ENCODE measurements around the gene RASL11A. TPM values are rescaled to one million over a fixed set of nuclear protein-coding genes. Genes with fewer than 3 reads are reported as not detected.

The RASL11A gene
- total RNA-seq, 1 experiment from 2014 or later: 3.8 TPM

DNA sequence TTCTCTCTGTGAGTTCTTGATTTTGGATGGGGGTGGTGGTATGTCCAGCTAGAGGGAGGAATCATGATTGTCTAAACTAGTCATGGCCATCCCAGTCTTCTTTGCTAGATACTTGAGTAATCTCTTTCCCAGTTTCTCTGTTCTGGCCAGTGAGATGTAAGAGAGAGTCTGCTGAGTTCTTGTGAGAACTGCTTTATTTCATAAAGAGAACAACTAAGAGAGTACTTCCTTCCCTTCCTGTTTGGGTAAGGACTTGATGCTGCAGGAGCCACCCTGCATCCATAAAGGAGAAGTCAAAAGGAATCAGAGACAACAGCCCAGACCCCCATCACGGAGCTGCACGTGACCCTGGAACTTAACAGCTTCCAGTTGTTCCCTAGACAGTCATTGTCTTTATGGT is 3.0 kb upstream of the RASL11A start:
- Histone ChIP-seq H3K36me3 (ENCODE audit: low read depth) (no peaks in the 10 kb centered on the region), H2AFZ (no peak overlapping the region), H3K27ac (no peak overlapping the region), H3K4me2 (no peak overlapping the region), H3K4me3 (no peak overlapping the region), H3F3A (ENCODE audit: insufficient read depth, low read depth) (peaks cover 29% of the 10 kb centered on the region; the same call in 1 of the 2 replicates), H4K20me1 (ENCODE audit: insufficient read depth) (no peaks in the 10 kb centered on the region), H3K79me2 (ENCODE audit: low read depth) (no peaks in the 10 kb centered on the region), H3K9me2 (ENCODE audit: insufficient read depth) (no peaks in the 10 kb centered on the region), H3K27me3 (ENCODE audit: insufficient read depth, low read depth) (no peaks in the 10 kb centered on the region), H3K4me1 (replicated peaks; ENCODE audit: insufficient read depth) (peaks cover 25% of the 10 kb centered on the region), H3K9me3 (ENCODE audit: insufficient read depth, low read depth) (no peaks in the 10 kb centered on the region)
- no peak for TF ChIP-seq EZH2 (IDR thresholded peaks at IDR 0.05; ENCODE audit: low read depth)
- TF ChIP-seq CTCF (conservative IDR thresholded peaks at IDR 0.05): no peak
- DNase-seq: no peak
- ChIA-PET POLR2A (ENCODE audit: unreplicated experiment) (no interaction called here), CTCF (no interaction called here)
- intact Hi-C loops (cut with micrococcal nuclease; ENCODE audit: unreplicated experiment): no loop called here
- BruUV-seq (replicated peaks): no TSS peak

GRCh38 chr13:27269114-27269665 is 1.4 kb upstream of the RASL11A start:
- Histone ChIP-seq H3K36me3 (ENCODE audit: low read depth) (no peaks in the 10 kb centered on the region), H3K4me2 (peak overlapping the region; percentile 99; the same call in 1 of the 2 replicates), H3K9me2 (ENCODE audit: insufficient read depth) (no peaks in the 10 kb centered on the region), H3K9me3 (ENCODE audit: insufficient read depth, low read depth) (no peaks in the 10 kb centered on the region), H3K27ac (no peak overlapping the region), H3K4me1 (replicated peaks; ENCODE audit: insufficient read depth) (peaks cover 32% of the 10 kb centered on the region), H3K27me3 (ENCODE audit: insufficient read depth, low read depth) (no peaks in the 10 kb centered on the region), H3K4me3 (no peak overlapping the region), H3K79me2 (ENCODE audit: low read depth) (no peaks in the 10 kb centered on the region), H2AFZ (no peak overlapping the region), H4K20me1 (ENCODE audit: insufficient read depth) (no peaks in the 10 kb centered on the region), H3F3A (ENCODE audit: insufficient read depth, low read depth) (peaks cover 16% of the 10 kb centered on the region; the same call in 1 of the 2 replicates)
- no TSS peak for BruUV-seq (replicated peaks)
- intact Hi-C loops (cut with micrococcal nuclease; ENCODE audit: unreplicated experiment): no loop called here
- TF ChIP-seq EZH2 (IDR thresholded peaks at IDR 0.05; ENCODE audit: low read depth) (no peak), CTCF (conservative IDR thresholded peaks at IDR 0.05) (no peak)
- POLR2A ChIA-PET (ENCODE audit: unreplicated experiment): no interaction called here
- CTCF ChIA-PET: no interaction called here
- DNase-seq: peak; percentile 15 to 82

DNA sequence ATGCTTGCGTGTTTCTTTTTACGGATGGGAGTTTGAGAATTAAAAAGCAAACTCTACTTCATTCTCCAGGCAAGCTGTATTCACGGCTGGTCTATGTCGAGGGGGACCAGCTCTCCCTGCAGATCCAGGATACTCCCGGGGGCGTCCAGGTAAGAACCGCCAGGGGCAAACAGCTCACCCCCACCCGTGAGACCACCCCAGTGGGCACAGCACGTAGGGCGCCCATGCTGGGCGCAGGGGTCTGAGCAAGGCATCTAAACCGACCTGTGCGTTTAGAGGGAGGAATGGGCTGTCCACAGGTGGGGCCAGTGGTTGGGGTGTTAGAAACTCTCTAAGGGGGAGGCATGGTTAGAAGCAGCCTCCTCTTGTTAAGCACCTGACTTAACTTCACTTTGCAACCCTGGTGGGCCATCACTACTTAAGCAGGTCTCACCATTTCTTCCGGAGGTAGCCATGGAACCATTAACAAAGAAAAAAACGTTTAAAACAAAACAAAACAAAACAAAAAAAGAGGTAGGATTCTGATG is 1.0 kb downstream of the RASL11A start:
- CTCF ChIA-PET: no interaction called here
- TSS peak; percentile 48 for BruUV-seq (replicated peaks)

More for the DNA sequence above, 1.0 kb downstream of the RASL11A start:
- Histone ChIP-seq H3K27ac (no peak overlapping the region), H3F3A (ENCODE audit: insufficient read depth, low read depth) (peaks cover 16% of the 10 kb centered on the region; the same call in 1 of the 2 replicates), H3K4me2 (peak overlapping the region; percentile 99), H3K36me3 (ENCODE audit: low read depth) (no peaks in the 10 kb centered on the region), H3K9me2 (ENCODE audit: insufficient read depth) (no peaks in the 10 kb centered on the region), H3K4me1 (replicated peaks; ENCODE audit: insufficient read depth) (peaks cover 32% of the 10 kb centered on the region), H3K27me3 (ENCODE audit: insufficient read depth, low read depth) (no peaks in the 10 kb centered on the region), H3K4me3 (peak overlapping the region; percentile 90), H4K20me1 (ENCODE audit: insufficient read depth) (no peaks in the 10 kb centered on the region), H3K79me2 (ENCODE audit: low read depth) (no peaks in the 10 kb centered on the region), H3K9me3 (ENCODE audit: insufficient read depth, low read depth) (no peaks in the 10 kb centered on the region), H2AFZ (peak overlapping the region; percentile 94)
- intact Hi-C loops (cut with micrococcal nuclease; ENCODE audit: unreplicated experiment): no loop called here
- DNase-seq: no peak
- no peak for TF ChIP-seq EZH2 (IDR thresholded peaks at IDR 0.05; ENCODE audit: low read depth)
- TF ChIP-seq CTCF (conservative IDR thresholded peaks at IDR 0.05): no peak
- POLR2A ChIA-PET (ENCODE audit: unreplicated experiment): interaction anchor here (0.6 kb wide), 1 partner anchor 295 kb away, joined by 4 read pairs; no protein-coding TSS in a partner anchor

Measured in PC-9 (cell line).